Measurements from ENCODE around the gene GDF2.

GDF2 gene

GRCh38 chr10:47339186-47339735, 17.0 kb downstream of the GDF2 start:
- Mint-ChIP-seq H3K27me3 (ENCODE audit: low read depth) (peaks cover 33% of the 10 kb centered on the region), H3K27ac (no peak overlapping the region), H3K4me1 (ENCODE audit: low read depth) (no peaks in the 10 kb centered on the region), H3K36me3 (ENCODE audit: low read depth) (no peaks in the 10 kb centered on the region), H3K4me3 (no peak overlapping the region), H3K9me3 (no peaks in the 10 kb centered on the region)
- DNase-seq (ENCODE audit: low spot score): no peak

DNA sequence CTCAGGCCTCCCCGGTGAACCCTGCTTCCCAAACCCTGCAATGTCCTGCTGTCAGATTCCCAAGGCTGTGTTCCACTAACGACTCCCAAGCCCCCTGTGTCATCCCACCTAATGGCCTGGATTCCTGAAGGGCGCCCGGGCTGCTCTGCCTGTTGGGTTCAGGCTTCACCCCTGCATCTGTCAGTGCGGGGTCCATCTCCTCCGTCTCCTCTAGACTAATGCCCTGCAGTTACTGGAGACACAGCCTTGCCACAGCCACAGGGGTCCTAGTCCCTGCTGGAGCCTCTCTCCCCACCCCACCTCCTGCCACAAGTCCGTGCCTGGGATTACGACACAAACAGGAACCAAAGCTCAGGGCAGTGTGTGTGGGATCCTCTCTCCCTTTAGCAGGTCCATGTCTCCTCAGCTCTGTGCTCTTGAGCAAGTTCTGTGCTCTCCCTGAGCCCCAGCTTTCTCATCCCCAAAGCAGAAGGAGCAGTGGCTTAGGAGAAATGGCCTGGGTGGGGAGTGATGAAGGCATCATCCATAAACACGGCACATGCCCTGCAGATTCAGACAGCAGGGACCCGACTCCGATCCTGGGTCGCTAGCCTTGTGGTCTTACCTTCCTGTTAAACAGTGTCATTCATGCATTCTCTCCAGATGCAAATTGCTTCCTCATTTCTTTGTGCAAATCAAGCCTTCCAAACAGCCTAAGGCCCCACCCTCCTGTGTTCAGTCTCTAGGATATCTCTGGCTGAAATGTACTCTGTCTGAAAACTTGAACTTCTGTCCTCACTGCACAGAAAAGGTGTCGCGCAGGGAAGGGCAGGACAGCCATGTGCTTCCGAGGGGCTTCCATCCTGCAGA, 17.7 kb downstream of the GDF2 start:
- no peaks in the 10 kb centered on the region for H3K4me1 Mint-ChIP-seq (ENCODE audit: low read depth)
- no peak overlapping the region for H3K4me3 Mint-ChIP-seq
- H3K27me3 Mint-ChIP-seq (ENCODE audit: low read depth): peaks cover 29% of the 10 kb centered on the region
- H3K36me3 Mint-ChIP-seq (ENCODE audit: low read depth): no peaks in the 10 kb centered on the region
- H3K9me3 Mint-ChIP-seq: no peaks in the 10 kb centered on the region
- DNase-seq (ENCODE audit: low spot score): no peak
- H3K27ac Mint-ChIP-seq: no peak overlapping the region

DNA sequence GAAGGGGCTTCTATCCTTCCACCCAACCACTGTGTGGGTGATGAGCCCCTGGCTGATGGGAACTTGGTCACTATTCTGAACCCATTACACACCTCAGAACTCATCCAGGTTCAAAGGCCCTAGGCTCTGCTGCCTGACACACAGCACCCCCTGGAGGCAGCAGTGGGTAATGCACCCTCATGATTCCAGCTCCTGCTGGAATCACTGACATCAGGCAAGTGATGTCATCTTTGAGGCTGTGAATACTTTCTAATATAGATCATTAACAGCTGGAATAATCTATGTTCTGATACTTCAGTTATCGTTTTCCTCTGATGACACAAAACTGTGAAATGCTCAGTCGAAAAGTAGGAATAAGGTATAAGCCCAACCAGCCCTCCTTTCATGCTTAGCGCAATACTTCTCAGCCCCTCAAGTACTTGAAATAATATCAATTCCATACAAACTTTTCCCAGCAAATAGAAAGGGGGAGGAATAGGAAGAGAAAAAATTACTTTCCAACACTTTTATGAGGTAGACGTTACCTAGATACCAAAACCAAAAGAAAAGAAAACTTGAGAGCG, 18.4 kb downstream of the GDF2 start:
- peak; percentile 53 for DNase-seq (ENCODE audit: low spot score)
- Mint-ChIP-seq H3K4me3 (no peak overlapping the region), H3K27ac (no peak overlapping the region), H3K4me1 (ENCODE audit: low read depth) (no peaks in the 10 kb centered on the region), H3K36me3 (ENCODE audit: low read depth) (no peaks in the 10 kb centered on the region), H3K9me3 (no peaks in the 10 kb centered on the region), H3K27me3 (ENCODE audit: low read depth) (peaks cover 30% of the 10 kb centered on the region)

- no peak overlapping the region for H3K4me3 Mint-ChIP-seq
- H3K27me3 Mint-ChIP-seq (ENCODE audit: low read depth): peaks cover 8% of the 10 kb centered on the region
- H3K9me3 Mint-ChIP-seq: no peaks in the 10 kb centered on the region
- H3K4me1 Mint-ChIP-seq (ENCODE audit: low read depth): no peaks in the 10 kb centered on the region
- no peaks in the 10 kb centered on the region for H3K36me3 Mint-ChIP-seq (ENCODE audit: low read depth)
- no peak overlapping the region for H3K27ac Mint-ChIP-seq
- no peak for DNase-seq (ENCODE audit: low spot score)
These were observed 23.0 kb downstream of the GDF2 start for GRCh38 chr10:47344996-47345870.

DNA sequence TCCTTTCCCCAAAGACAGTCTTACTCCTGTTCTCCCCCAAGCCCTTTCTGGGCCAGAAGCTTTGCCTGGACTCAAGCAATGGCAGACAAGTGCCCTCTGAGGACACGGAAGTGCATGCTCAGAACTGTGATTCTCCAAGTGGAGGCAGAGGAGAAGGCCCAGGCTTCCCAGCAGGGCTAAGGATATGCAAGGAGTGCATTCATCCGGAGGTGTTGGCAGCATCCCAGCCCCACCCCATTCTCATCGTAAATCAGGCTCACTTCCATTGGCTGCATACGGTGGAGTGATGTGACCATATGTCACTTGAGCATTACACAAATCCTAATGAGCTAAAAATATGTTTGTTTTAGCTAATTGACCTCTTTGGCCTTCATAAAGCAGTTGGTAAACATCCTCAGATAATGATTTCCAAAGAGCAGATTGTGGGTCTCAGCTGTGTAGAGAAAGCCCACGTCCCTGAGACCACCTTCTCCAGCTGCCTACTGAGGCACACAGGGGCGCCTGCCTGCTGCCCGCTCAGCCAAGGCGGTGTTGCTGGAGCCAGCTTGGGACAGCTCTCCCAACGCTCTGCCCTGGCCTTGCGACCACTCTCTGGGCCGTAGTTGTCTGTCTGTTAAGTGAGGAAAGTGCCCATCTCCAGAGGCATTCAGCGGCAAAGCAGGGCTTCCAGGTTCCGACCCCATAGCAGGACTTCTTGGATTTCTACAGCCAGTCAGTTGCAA, 24.5 kb downstream of the GDF2 start:
- Mint-ChIP-seq H3K4me1 (ENCODE audit: low read depth) (no peaks in the 10 kb centered on the region), H3K36me3 (ENCODE audit: low read depth) (no peaks in the 10 kb centered on the region), H3K27ac (no peak overlapping the region), H3K4me3 (no peak overlapping the region), H3K9me3 (no peaks in the 10 kb centered on the region), H3K27me3 (ENCODE audit: low read depth) (peaks cover 6% of the 10 kb centered on the region)
- no peak for DNase-seq (ENCODE audit: low spot score)

DNA sequence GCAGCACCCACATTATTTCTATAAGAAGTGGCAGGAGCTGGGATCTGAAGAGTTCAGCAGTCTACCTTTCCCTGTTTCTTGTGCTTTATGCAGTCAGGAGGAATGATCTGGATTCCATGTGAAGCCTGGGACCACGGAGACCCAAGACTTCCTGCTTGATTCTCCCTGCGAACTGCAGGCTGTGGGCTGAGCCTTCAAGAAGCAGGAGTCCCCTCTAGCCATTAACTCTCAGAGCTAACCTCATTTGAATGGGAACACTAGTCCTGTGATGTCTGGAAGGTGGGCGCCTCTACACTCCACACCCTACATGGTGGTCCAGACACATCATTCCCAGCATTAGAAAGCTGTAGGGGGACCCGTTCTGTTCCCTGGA, 25.0 kb downstream of the GDF2 start:
- Mint-ChIP-seq H3K4me1 (ENCODE audit: low read depth) (no peaks in the 10 kb centered on the region), H3K9me3 (no peaks in the 10 kb centered on the region), H3K27ac (no peak overlapping the region), H3K4me3 (no peak overlapping the region), H3K36me3 (ENCODE audit: low read depth) (no peaks in the 10 kb centered on the region), H3K27me3 (ENCODE audit: low read depth) (peaks cover 6% of the 10 kb centered on the region)
- no peak for DNase-seq (ENCODE audit: low spot score)

GRCh38 chr10:47348138-47348651, 25.9 kb downstream of the GDF2 start, which contains the start of gene RBP3:
TSS of gene RBP3 (plus strand) at chr10:47348363. CDS start at chr10:47348485, 122 bp downstream.
- DNase-seq (ENCODE audit: low spot score): no peak
- Mint-ChIP-seq H3K4me3 (no peak within 1 kb of the TSS), H3K27ac (no peak within 1 kb of the TSS), H3K9me3 (no peaks in the 10 kb centered on the region), H3K27me3 (ENCODE audit: low read depth) (peaks cover 2% of the 10 kb centered on the region), H3K4me1 (ENCODE audit: low read depth) (no peaks in the 10 kb centered on the region), H3K36me3 (ENCODE audit: low read depth) (no peaks in the 10 kb centered on the region)

DNA sequence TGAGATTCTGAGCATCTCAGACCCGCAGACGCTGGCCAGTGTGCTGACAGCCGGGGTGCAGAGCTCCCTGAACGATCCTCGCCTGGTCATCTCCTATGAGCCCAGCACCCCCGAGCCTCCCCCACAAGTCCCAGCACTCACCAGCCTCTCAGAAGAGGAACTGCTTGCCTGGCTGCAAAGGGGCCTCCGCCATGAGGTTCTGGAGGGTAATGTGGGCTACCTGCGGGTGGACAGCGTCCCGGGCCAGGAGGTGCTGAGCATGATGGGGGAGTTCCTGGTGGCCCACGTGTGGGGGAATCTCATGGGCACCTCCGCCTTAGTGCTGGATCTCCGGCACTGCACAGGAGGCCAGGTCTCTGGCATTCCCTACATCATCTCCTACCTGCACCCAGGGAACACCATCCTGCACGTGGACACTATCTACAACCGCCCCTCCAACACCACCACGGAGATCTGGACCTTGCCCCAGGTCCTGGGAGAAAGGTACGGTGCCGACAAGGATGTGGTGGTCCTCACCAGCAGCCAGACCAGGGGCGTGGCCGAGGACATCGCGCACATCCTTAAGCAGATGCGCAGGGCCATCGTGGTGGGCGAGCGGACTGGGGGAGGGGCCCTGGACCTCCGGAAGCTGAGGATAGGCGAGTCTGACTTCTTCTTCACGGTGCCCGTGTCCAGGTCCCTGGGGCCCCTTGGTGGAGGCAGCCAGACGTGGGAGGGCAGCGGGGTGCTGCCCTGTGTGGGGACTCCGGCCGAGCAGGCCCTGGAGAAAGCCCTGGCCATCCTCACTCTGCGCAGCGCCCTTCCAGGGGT, 26.6 kb downstream of the GDF2 start:
- Mint-ChIP-seq H3K9me3 (no peaks in the 10 kb centered on the region), H3K36me3 (ENCODE audit: low read depth) (no peaks in the 10 kb centered on the region), H3K4me1 (ENCODE audit: low read depth) (no peaks in the 10 kb centered on the region), H3K27me3 (ENCODE audit: low read depth) (peaks cover 2% of the 10 kb centered on the region), H3K4me3 (no peak overlapping the region), H3K27ac (no peak overlapping the region)
- no peak for DNase-seq (ENCODE audit: low spot score)

- Mint-ChIP-seq H3K4me3 (no peak overlapping the region), H3K27me3 (ENCODE audit: low read depth) (peaks cover 2% of the 10 kb centered on the region), H3K36me3 (ENCODE audit: low read depth) (no peaks in the 10 kb centered on the region), H3K4me1 (ENCODE audit: low read depth) (no peaks in the 10 kb centered on the region), H3K9me3 (no peaks in the 10 kb centered on the region), H3K27ac (no peak overlapping the region)
- no peak for DNase-seq (ENCODE audit: low spot score)
These were observed 27.3 kb downstream of the GDF2 start for GRCh38 chr10:47349516-47349915.

GRCh38 chr10:47349941-47350371, 27.7 kb downstream of the GDF2 start:
- Mint-ChIP-seq H3K27ac (no peak overlapping the region), H3K36me3 (ENCODE audit: low read depth) (no peaks in the 10 kb centered on the region), H3K4me1 (ENCODE audit: low read depth) (no peaks in the 10 kb centered on the region), H3K9me3 (no peaks in the 10 kb centered on the region), H3K27me3 (ENCODE audit: low read depth) (peaks cover 2% of the 10 kb centered on the region), H3K4me3 (no peak overlapping the region)
- DNase-seq (ENCODE audit: low spot score): no peak

DNA sequence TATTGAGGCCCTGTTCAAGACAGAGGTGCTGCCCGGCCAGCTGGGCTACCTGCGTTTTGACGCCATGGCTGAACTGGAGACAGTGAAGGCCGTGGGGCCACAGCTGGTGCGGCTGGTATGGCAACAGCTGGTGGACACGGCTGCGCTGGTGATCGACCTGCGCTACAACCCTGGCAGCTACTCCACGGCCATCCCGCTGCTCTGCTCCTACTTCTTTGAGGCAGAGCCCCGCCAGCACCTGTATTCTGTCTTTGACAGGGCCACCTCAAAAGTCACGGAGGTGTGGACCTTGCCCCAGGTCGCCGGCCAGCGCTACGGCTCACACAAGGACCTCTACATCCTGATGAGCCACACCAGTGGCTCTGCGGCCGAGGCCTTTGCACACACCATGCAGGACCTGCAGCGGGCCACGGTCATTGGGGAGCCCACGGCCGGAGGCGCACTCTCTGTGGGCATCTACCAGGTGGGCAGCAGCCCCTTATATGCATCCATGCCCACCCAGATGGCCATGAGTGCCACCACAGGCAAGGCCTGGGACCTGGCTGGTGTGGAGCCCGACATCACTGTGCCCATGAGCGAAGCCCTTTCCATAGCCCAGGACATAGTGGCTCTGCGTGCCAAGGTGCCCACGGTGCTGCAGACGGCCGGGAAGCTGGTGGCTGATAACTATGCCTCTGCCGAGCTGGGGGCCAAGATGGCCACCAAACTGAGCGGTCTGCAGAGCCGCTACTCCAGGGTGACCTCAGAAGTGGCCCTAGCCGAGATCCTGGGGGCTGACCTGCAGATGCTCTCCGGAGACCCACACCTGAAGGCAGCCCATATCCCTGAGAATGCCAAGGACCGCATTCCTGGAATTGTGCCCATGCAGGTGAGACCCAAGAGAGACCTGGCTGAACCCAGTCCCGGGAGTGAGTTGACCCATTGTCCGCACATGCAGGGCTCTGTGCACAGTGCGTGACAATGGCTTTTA, 28.7 kb downstream of the GDF2 start:
- Mint-ChIP-seq H3K9me3 (no peaks in the 10 kb centered on the region), H3K27me3 (ENCODE audit: low read depth) (no peaks in the 10 kb centered on the region), H3K27ac (no peak overlapping the region), H3K4me3 (no peak overlapping the region), H3K36me3 (ENCODE audit: low read depth) (no peaks in the 10 kb centered on the region), H3K4me1 (ENCODE audit: low read depth) (no peaks in the 10 kb centered on the region)
- no peak for DNase-seq (ENCODE audit: low spot score)

Data from T-helper 2 cell treated with Interferon-gamma antibody and Interleukin-4, amounts not matched to agents 5 μg/mL and 100 μg/mL, for 36 hours (primary cell).